B cell (primary cell): ENCODE measurements around the gene CPNE2. TPM values are rescaled to one million over a fixed set of nuclear protein-coding genes. Genes with fewer than 3 reads are reported as not detected.

ENCODE experiments used
- ATAC-seq: fragments of 200-7000 bp; cut with Tn5 transposase; one replicate; pipeline ENCODE4 v1.10.0; 2021; ENCODE audit warnings: low read depth, mild to moderate bottlenecking, moderate number of reproducible peaks, moderate library complexity
- CTCF ChIA-PET: fragments of 350-600 bp; sonication (Branson Sonifier 250); formaldehyde crosslinking; loops from one replicate; lab custom pipeline; 2021; ENCODE audit warnings: antibody characterized with exemption, inconsistent platforms; lab: Charles Lee
- POLR2A ChIA-PET: fragments of 350-600 bp; sonication (Branson Sonifier 250); formaldehyde crosslinking; loops from one replicate; lab custom pipeline; 2021; ENCODE audit warnings: antibody characterized with exemption; lab: Charles Lee
- DNase-seq: peaks from one replicate; pipeline ENCODE4 v3.0.0; 2013
- H2AFZ ChIP-seq: 2 replicates; pipeline ENCODE4 v1.6.1; 2012; ENCODE audit warnings: mild to moderate bottlenecking, low read depth, low read length; ENCODE audit not compliant: insufficient read depth, poor library complexity, severe bottlenecking
- H3K27ac ChIP-seq, 2 donors: 1 replicate in 1 of 2; 2 replicates in 1 of 2; pipeline ENCODE4 v1.5.1; 2012 to 2013; ENCODE audit warnings: low read length in 2 of 2, mild to moderate bottlenecking in 2 of 2, moderate library complexity in 1 of 2
- H3K27me3 ChIP-seq, 4 experiments: fragments of 200-600 bp in 1 of 4; sonication (generic) in 1 of 4; replicated peaks in 1 of 4; 1 replicate in 2 of 4; 2 replicates in 2 of 4; pipeline versions ENCODE4 v1.6.1 to v1.7.0; 2013 to 2016; ENCODE audit warnings: low read length in 3 of 4, mild to moderate bottlenecking in 2 of 4, mixed read lengths in 1 of 4, moderate library complexity in 1 of 4; ENCODE audit not compliant: insufficient read depth in 4 of 4, control insufficient read depth in 3 of 4; ENCODE audit errors: control extremely low read depth in 1 of 4
- H3K36me3 ChIP-seq, 2 experiments: replicated peaks in 1 of 2; 1 replicate in 1 of 2; 2 replicates in 1 of 2; pipeline versions ENCODE4 v1.6.1 to v1.7.1; 2013; ENCODE audit warnings: low read length in 1 of 2; ENCODE audit not compliant: insufficient read depth in 2 of 2, control insufficient read depth in 1 of 2; ENCODE audit errors: control extremely low read depth in 1 of 2, extremely low read depth in 1 of 2
- H3K4me1 ChIP-seq, 2 donors: fragments of 200-600 bp in 1 of 2; sonication (generic) in 1 of 2; 1 replicate in 1 of 2; 2 replicates in 1 of 2; pipeline versions ENCODE4 v1.5.1 to v1.6.1; 2013 to 2017; ENCODE audit warnings: low read length in 2 of 2; ENCODE audit not compliant: control insufficient read depth in 2 of 2, insufficient read depth in 2 of 2
- H3K4me2 ChIP-seq: replicated peaks from 2 replicates; pipeline ENCODE3; 2012; ENCODE audit warnings: mild to moderate bottlenecking, low read depth, low read length; ENCODE audit not compliant: poor library complexity, severe bottlenecking
- H3K4me3 ChIP-seq, 5 experiments: fragments of 200-600 bp in 1 of 5; sonication (generic) in 1 of 5; 1 replicate in 3 of 5; 2 replicates in 2 of 5; pipeline versions ENCODE4 v1.5.1 to v1.7.0; 2011 to 2016; ENCODE audit warnings: low read length in 4 of 5, mild to moderate bottlenecking in 4 of 5, low read depth in 2 of 5, control low read depth in 1 of 5, moderate library complexity in 1 of 5; ENCODE audit not compliant: insufficient read depth in 1 of 5; ENCODE audit errors: control extremely low read depth in 1 of 5, extremely low read depth in 1 of 5
- H3K79me2 ChIP-seq: fragments of 200-600 bp; sonication (generic); one replicate; pipeline ENCODE4 v1.6.0; 2016; ENCODE audit warnings: low read length; ENCODE audit not compliant: control insufficient read depth, insufficient read depth
- H3K9ac ChIP-seq: fragments of 200-600 bp; sonication (generic); 2 replicates; pipeline ENCODE4 v1.6.1; 2017; ENCODE audit warnings: mild to moderate bottlenecking, low read length, moderate library complexity
- H3K9me3 ChIP-seq, 3 donors: one replicate each; pipeline versions ENCODE4 v1.6.1 to v1.7.1; 2013; ENCODE audit warnings: low read length in 2 of 3; ENCODE audit not compliant: control insufficient read depth in 2 of 3, insufficient read depth in 1 of 3; ENCODE audit errors: control extremely low read depth in 1 of 3
- H4K20me1 ChIP-seq: 2 replicates; pipeline ENCODE4 v1.6.0; 2012; ENCODE audit warnings: mild to moderate bottlenecking, low read length; ENCODE audit not compliant: insufficient read depth, control insufficient read depth, poor library complexity, severe bottlenecking
- H3K27ac Mint-ChIP-seq: one replicate; pipeline ENCODE4 v1.8.0; 2021; ENCODE audit warnings: mixed read lengths
- H3K27me3 Mint-ChIP-seq: one replicate; pipeline ENCODE4 v1.8.0; 2021; ENCODE audit warnings: mixed read lengths
- H3K4me1 Mint-ChIP-seq: one replicate; pipeline ENCODE4 v1.8.0; 2021; ENCODE audit warnings: mixed read lengths
- H3K4me3 Mint-ChIP-seq: one replicate; pipeline ENCODE4 v1.8.0; 2021; ENCODE audit warnings: mixed read lengths
- H3K9me3 Mint-ChIP-seq: one replicate; pipeline ENCODE4 v1.8.0; 2022; ENCODE audit warnings: mixed read lengths; ENCODE audit not compliant: insufficient read depth
- EZH2 ChIP-seq: IDR thresholded peaks from 2 replicates; pipeline ENCODE4 v1.6.1; 2012; ENCODE audit warnings: borderline replicate concordance, low read depth, mild to moderate bottlenecking, moderate library complexity, low read length; ENCODE audit not compliant: insufficient read depth, poor library complexity, severe bottlenecking
- WGBS: methylation state at CpG from one replicate; pipeline ENCODE4 v1.1.5; 2013; ENCODE audit warnings: missing lambda C conversion rate; ENCODE audit not compliant: insufficient coverage; 5-methylcytosine and 5-hydroxymethylcytosine counted together
- intact Hi-C: fragments of 100-400 bp; cut with micrococcal nuclease; formaldehyde crosslinking; loops from one replicate; pipeline ENCODE4 v1.10.0; 2022
- polyA plus RNA-seq: library from polyadenylated mRNA; depleted of rRNA; stranded (reverse); fragments of >200 nt; gene quantifications from 2 replicates; pipeline ENCODE4 v1.2.3, GENCODE V29; 2012
- total RNA-seq, 2 donors: library from RNA; stranded (reverse); fragments of 120-200 nt in 1 of 2; gene quantifications; 1 replicate in 1 of 2; 2 replicates in 1 of 2; pipeline versions ENCODE4 v1.2.3 to v1.2.4, GENCODE V29; 2013 to 2022

The CPNE2 gene
- total and polyA plus RNA-seq, 2 donors (not counting 1 experiment from before 2014, with no cell fraction given): 1.5 to 2.9 TPM

GRCh38 chr16:57196753-57197152, 104.4 kb downstream of the CPNE2 start:
- Histone ChIP-seq H3K27me3 (no peaks in the 10 kb centered on the region), H2AFZ (no peak overlapping the region), H3K9me3 (no peaks in the 10 kb centered on the region), H3K4me2 (no peak overlapping the region), H3K79me2 (peaks cover 77% of the 10 kb centered on the region), H3K27ac (no peak overlapping the region), H3K9ac (no peak overlapping the region), H3K36me3 (peaks cover 0 to 5% of the 10 kb centered on the region in 2 experiments), H3K4me3 (no peak overlapping the region), H4K20me1 (peaks cover 24% of the 10 kb centered on the region), H3K4me1 (peaks cover 0 to 1% of the 10 kb centered on the region in 2 donors)
- POLR2A ChIA-PET: no interaction called here
- peaks cover 11% of the 10 kb centered on the region for H3K4me1 Mint-ChIP-seq
- H3K27me3 Mint-ChIP-seq: no peaks in the 10 kb centered on the region
- no peak for DNase-seq
- CTCF ChIA-PET: no interaction called here
- no peak for TF ChIP-seq EZH2
- no peaks in the 10 kb centered on the region for H3K9me3 Mint-ChIP-seq
- H3K27ac Mint-ChIP-seq: no peak overlapping the region
- no peak for ATAC-seq
- WGBS: 100% methylated on average over 1 of the region's 3 CpGs
- intact Hi-C loops: no loop called here
- no peak overlapping the region for H3K4me3 Mint-ChIP-seq

Other genes starting within 250 kb of the CPNE2 start
- 4.9 and 5.3 TPM in 2 replicates for gene SLC12A3, start 227.4 kb upstream of the CPNE2 start, total RNA-seq
- 0.72 and 1.3 TPM in 2 replicates for gene SLC12A3, start 227.4 kb upstream of the CPNE2 start, polyA plus RNA-seq
- 1,041 and 1,046 TPM in 2 replicates for gene HERPUD1, start 160.4 kb upstream of the CPNE2 start, total RNA-seq
- 273 and 504 TPM in 2 replicates for gene HERPUD1, start 160.4 kb upstream of the CPNE2 start, polyA plus RNA-seq
- gene CETP, start 130.6 kb upstream of the CPNE2 start, total RNA-seq: 0.90 and 1.3 TPM in 2 replicates
- gene CETP, start 130.6 kb upstream of the CPNE2 start, polyA plus RNA-seq: 0.18 and 0.48 TPM in 2 replicates
- 510 and 531 TPM in 2 replicates for gene NLRC5, start 103.0 kb upstream of the CPNE2 start, total RNA-seq
- 237 and 349 TPM in 2 replicates for gene NLRC5, start 103.0 kb upstream of the CPNE2 start, polyA plus RNA-seq
- gene PSME3IP1, start 93.5 kb downstream of the CPNE2 start, total RNA-seq: 156 and 166 TPM in 2 replicates
- 114 and 125 TPM in 2 replicates for gene PSME3IP1, start 93.5 kb downstream of the CPNE2 start, polyA plus RNA-seq
- gene RSPRY1, start 93.7 kb downstream of the CPNE2 start, total RNA-seq: 37.7 and 38.4 TPM in 2 replicates
- gene RSPRY1, start 93.7 kb downstream of the CPNE2 start, polyA plus RNA-seq: 9.6 and 17.0 TPM in 2 replicates
- 36.8 and 38.8 TPM in 2 replicates for gene ARL2BP, start 152.7 kb downstream of the CPNE2 start, total RNA-seq
- 26.9 and 32.5 TPM in 2 replicates for gene ARL2BP, start 152.7 kb downstream of the CPNE2 start, polyA plus RNA-seq
- not detected in 2 replicates for gene PLLP, start 192.1 kb downstream of the CPNE2 start, total RNA-seq
- gene PLLP, start 192.1 kb downstream of the CPNE2 start, polyA plus RNA-seq: 0.06 and 0.15 TPM in 2 replicates